Measurements from ENCODE around the gene ARID5B.

The ARID5B gene

GRCh38 chr10:62082729-62083411, 181.4 kb downstream of the ARID5B start:
- no peak for DNase-seq

GRCh38 chr10:62083412-62084267, 182.1 kb downstream of the ARID5B start:
- no peak for DNase-seq

GRCh38 chr10:62084451-62084850, 183.0 kb downstream of the ARID5B start:
- DNase-seq, result no peak

- DNase-seq, result no peak
Measured at GRCh38 chr10:62085404-62085803, 183.9 kb downstream of the ARID5B start.

GRCh38 chr10:62085821-62086220, 184.3 kb downstream of the ARID5B start:
- no peak for DNase-seq

GRCh38 chr10:62087329-62087728, 185.8 kb downstream of the ARID5B start:
- no peak for DNase-seq

GRCh38 chr10:62088786-62089185, 187.3 kb downstream of the ARID5B start:
- DNase-seq, result no peak

GRCh38 chr10:62092301-62093030, 191.0 kb downstream of the ARID5B start:
- DNase-seq, result no peak

GRCh38 chr10:62093863-62094291, 192.4 kb downstream of the ARID5B start:
- DNase-seq, result no peak

GRCh38 chr10:62095181-62096122, 194.0 kb downstream of the ARID5B start:
- DNase-seq, result no peak

- DNase-seq, result no peak
Measured at GRCh38 chr10:62096256-62096933, 194.9 kb downstream of the ARID5B start.

- no peak for DNase-seq
Measured at GRCh38 chr10:62098278-62099121, 197.0 kb downstream of the ARID5B start.

GRCh38 chr10:62099299-62099698, 197.8 kb downstream of the ARID5B start:
- DNase-seq, result no peak

GRCh38 chr10:62103857-62104256, 202.4 kb downstream of the ARID5B start:
- DNase-seq, result no peak

GRCh38 chr10:62106929-62107519, 205.5 kb downstream of the ARID5B start:
- no peak for DNase-seq

- DNase-seq, result no peak
Measured at GRCh38 chr10:62108759-62109586, 207.5 kb downstream of the ARID5B start.

- DNase-seq, result no peak
Measured at GRCh38 chr10:62109587-62110293, 208.2 kb downstream of the ARID5B start.

GRCh38 chr10:62112300-62112699, 210.8 kb downstream of the ARID5B start:
- no peak for DNase-seq

- DNase-seq, result no peak
Measured at GRCh38 chr10:62112963-62113362, 211.5 kb downstream of the ARID5B start.

All from activated CD4-positive, CD25-positive, alpha-beta regulatory T cell treated with anti-CD3 and anti-CD28 coated beads, Interleukin-2, amount 50 U/mL, for 72 hours (primary cell).